ENCODE results near the gene TCFL5. TPM values are rescaled to one million over a fixed set of nuclear protein-coding genes. Genes with fewer than 3 reads are reported as not detected.

The TCFL5 gene
- total RNA-seq, 1 donor from 2014 or later = 1.1 TPM

DNA sequence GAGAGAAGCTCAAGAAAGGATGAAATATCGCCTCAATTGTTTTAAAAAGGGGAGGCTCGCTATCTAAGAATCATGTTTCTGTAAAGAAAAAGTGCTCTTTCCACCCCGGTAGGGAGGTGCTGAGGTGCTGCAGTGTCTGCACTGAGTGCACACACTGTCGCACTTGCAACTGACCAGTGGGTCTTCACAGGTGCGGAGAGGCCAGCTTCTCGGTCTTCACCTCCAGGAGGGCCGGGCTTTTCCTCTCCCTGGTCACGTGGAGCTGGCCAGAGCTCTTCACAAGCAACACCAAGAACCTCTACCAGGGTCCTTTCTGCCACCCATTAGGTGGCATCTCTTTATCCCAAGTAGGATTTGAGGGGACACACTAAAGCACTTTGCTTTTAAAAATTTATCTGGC, 27.8 kb upstream of the TCFL5 start:
- Histone ChIP-seq H3K27me3 (no peaks in the 10 kb centered on the region), H3K4me1 (no peaks in the 10 kb centered on the region), H3K27ac (no peak overlapping the region), H3K9me3 (no peaks in the 10 kb centered on the region), H3K4me3 (no peak overlapping the region), H3K36me3 (peaks cover 72 to 75% of the 10 kb centered on the region in 2 donors)
- no peak for DNase-seq (ENCODE audit: low spot score in 2 of 2)
- TF ChIP-seq, protein P1, sequence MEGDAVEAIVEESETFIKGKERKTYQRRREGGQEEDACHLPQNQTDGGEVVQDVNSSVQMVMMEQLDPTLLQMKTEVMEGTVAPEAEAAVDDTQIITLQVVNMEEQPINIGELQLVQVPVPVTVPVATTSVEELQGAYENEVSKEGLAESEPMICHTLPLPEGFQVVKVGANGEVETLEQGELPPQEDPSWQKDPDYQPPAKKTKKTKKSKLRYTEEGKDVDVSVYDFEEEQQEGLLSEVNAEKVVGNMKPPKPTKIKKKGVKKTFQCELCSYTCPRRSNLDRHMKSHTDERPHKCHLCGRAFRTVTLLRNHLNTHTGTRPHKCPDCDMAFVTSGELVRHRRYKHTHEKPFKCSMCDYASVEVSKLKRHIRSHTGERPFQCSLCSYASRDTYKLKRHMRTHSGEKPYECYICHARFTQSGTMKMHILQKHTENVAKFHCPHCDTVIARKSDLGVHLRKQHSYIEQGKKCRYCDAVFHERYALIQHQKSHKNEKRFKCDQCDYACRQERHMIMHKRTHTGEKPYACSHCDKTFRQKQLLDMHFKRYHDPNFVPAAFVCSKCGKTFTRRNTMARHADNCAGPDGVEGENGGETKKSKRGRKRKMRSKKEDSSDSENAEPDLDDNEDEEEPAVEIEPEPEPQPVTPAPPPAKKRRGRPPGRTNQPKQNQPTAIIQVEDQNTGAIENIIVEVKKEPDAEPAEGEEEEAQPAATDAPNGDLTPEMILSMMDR (IDR thresholded peaks at IDR 0.05) = no peak
- intact Hi-C loops (cut with DNase I) = no loop called here

DNA sequence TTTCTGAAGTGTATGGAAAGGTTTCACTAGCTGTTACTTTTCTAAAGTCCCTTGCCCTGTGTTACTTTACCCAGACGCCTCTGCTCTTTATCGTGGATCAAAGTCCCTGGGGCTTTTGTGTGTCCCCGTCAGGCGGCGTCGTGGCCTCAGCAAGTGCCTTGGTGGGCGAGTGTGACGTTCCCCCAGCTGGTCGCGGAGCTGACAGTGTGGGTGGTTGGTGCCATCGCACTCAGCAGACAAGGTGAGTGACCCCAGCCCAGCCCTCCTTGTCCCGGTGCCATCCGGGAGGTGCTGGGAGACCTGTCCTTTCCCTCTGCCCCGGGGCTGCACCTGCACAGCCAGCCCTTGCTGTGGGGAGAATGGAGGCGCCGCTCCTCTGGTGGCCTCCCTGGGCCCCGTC, 27.3 kb upstream of the TCFL5 start:
- Histone ChIP-seq H3K9me3 (no peaks in the 10 kb centered on the region), H3K27me3 (no peaks in the 10 kb centered on the region), H3K27ac (no peak overlapping the region), H3K4me3 (no peak overlapping the region), H3K4me1 (no peaks in the 10 kb centered on the region), H3K36me3 (peaks cover 66 to 70% of the 10 kb centered on the region in 2 donors)
- intact Hi-C loops (cut with DNase I) = no loop called here
- TF ChIP-seq, protein P1 (IDR thresholded peaks at IDR 0.05) = no peak
- no peak for DNase-seq (ENCODE audit: low spot score in 2 of 2)

DNA sequence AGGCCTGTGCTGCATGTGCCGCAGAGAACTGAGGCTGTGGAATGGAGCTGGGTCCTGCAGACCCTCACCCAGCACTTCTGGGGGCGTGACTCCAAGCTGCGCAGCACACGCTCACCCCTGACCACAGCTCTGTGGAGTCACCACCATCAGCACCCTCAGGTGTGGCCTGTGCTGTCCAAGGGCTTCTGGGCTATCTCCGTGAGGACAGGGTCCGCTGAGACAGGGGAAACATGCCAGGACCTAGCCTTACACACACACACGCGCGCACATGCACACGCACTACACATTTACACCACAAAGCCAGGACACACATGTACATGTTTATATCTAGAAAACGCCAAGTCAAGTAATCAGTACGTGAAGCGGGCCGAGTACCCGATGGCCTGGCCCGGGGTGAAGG, 26.8 kb upstream of the TCFL5 start:
- peaks cover 62 to 65% of the 10 kb centered on the region in 2 donors for H3K36me3 ChIP-seq
- H3K4me3 ChIP-seq = no peak overlapping the region
- H3K27ac ChIP-seq = no peak overlapping the region

DNA sequence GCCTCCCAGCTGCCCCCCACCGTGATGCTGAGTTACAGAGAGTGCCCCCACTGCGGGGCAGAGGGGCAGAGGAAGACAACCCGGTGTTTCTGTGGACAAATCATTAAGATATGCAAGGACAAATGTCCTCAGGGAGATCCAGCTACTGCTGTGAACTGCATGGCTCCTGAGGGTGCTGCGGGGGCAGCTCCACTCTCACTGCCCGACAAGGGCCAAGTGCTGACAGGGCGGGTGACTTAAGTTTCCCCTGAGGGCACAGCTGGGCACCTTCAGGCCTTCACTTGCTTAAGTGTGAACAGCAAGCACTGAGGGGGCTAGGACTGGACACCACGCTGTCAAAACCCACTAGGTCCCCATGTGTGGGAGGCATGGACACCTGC, 26.2 kb upstream of the TCFL5 start:
- Histone ChIP-seq H3K27me3 (no peaks in the 10 kb centered on the region), H3K4me3 (no peak overlapping the region), H3K36me3 (peaks cover 57 to 59% of the 10 kb centered on the region in 2 donors), H3K27ac (no peak overlapping the region), H3K4me1 (no peaks in the 10 kb centered on the region), H3K9me3 (no peaks in the 10 kb centered on the region)
- intact Hi-C loops (cut with DNase I) = no loop called here
- TF ChIP-seq, protein P1 (IDR thresholded peaks at IDR 0.05) = no peak
- no peak for DNase-seq (ENCODE audit: low spot score in 2 of 2)

More for the DNA sequence above, 26.8 kb upstream of the TCFL5 start:
- Histone ChIP-seq H3K9me3 (no peaks in the 10 kb centered on the region), H3K27me3 (no peaks in the 10 kb centered on the region), H3K4me1 (no peaks in the 10 kb centered on the region)
- DNase-seq (ENCODE audit: low spot score in 2 of 2) = no peak
- intact Hi-C loops (cut with DNase I) = no loop called here
- TF ChIP-seq, protein P1 (IDR thresholded peaks at IDR 0.05) = no peak

DNA sequence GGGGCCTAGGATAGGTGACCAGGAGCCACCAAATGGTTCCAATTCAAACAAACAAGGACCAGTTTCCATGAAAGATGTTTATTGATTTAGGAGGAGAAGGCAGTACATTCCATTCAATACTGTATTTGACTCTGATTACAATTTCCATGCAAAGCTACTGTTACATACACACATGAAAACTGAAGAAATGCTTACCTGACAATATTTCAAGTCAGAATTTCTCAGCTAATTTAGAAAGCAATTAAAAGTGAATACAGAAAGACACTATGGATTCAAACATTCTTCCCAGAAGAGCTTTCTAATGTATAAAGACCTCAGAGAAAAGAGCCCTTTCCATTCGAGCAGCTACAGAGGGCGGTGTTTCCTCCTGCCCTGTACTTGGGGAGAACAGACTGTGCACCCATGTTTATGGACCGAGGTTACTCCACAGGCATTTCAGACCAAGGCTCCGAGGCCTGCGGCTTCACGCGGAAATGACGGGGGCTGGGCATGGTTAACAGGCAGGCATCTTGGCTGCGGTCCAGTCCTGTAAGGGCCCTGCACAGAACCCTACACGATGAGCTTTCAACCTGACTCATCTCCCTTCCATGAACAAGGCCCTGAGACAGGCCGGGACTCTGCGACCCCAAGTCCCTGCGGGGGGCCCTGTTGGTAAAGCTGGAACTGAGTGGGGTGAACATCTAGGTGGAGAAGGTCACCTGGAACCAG, 25.7 kb upstream of the TCFL5 start:
- no peaks in the 10 kb centered on the region for H3K4me1 ChIP-seq
- no peaks in the 10 kb centered on the region for H3K9me3 ChIP-seq
- TF ChIP-seq, protein P1 (IDR thresholded peaks at IDR 0.05) = no peak
- H3K36me3 ChIP-seq = peaks cover 51 to 54% of the 10 kb centered on the region in 2 donors
- H3K4me3 ChIP-seq = no peak overlapping the region
- DNase-seq (ENCODE audit: low spot score in 2 of 2) = no peak
- no peak overlapping the region for H3K27ac ChIP-seq
- no peaks in the 10 kb centered on the region for H3K27me3 ChIP-seq
- intact Hi-C loops (cut with DNase I) = no loop called here

DNA sequence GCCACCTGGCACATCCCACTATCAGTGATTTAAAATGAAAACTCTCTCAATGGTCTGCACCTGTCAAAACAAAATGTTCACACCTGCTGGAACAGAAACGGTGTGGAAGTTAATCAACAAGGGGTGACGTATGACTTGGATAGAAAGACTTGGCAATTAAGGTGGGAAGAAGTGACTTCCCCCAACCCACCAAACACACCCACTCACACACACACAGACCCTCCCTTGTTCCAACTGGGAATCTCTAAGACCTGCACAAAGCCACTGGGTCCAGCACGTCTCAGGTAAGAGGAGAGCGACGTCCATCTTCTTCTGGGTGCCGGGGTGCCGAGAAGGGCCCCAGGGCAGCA, 25.1 kb upstream of the TCFL5 start:
- no peak overlapping the region for H3K27ac ChIP-seq
- H3K36me3 ChIP-seq = peaks cover 50 to 53% of the 10 kb centered on the region in 2 donors
- no peak overlapping the region for H3K4me3 ChIP-seq
- no peaks in the 10 kb centered on the region for H3K9me3 ChIP-seq
- TF ChIP-seq, protein P1 (IDR thresholded peaks at IDR 0.05) = no peak
- DNase-seq (ENCODE audit: low spot score in 2 of 2) = no peak
- no peaks in the 10 kb centered on the region for H3K27me3 ChIP-seq
- H3K4me1 ChIP-seq = no peaks in the 10 kb centered on the region
- intact Hi-C loops (cut with DNase I) = no loop called here
